ENCODE results near the gene PON2.

PON2 gene

GRCh38 chr7:95434557-95435421 lies at the start of gene PON2:
Gene PON2 (minus strand): TSS chr7:95435028. CDS start chr7:95434951, 77 bp downstream.
- peak; percentile 42 for DNase-seq (ENCODE audit: low read depth)
- in situ Hi-C loops (cut with HindIII; ENCODE audit: low sequenced_read_pairs) = no loop called here
- peak within 1 kb of the TSS; percentile 66 for H3K4me3 ChIP-seq (ENCODE audit: low read depth, low read length)
- TF ChIP-seq CTCF (IDR thresholded peaks at IDR 0.05; ENCODE audit: low read depth, low read length, missing control alignments) = no peak

- in situ Hi-C loops (cut with HindIII; ENCODE audit: low sequenced_read_pairs) = loop anchor here (25.0 kb wide), 1 partner anchor 1045 kb away; no protein-coding TSS in a partner anchor
- DNase-seq (ENCODE audit: low read depth) = no peak
- H3K4me3 ChIP-seq (ENCODE audit: low read depth, low read length) = no peak overlapping the region
- TF ChIP-seq CTCF (IDR thresholded peaks at IDR 0.05; ENCODE audit: low read depth, low read length, missing control alignments) = no peak
Measured at GRCh38 chr7:95482424-95482823, 47.6 kb upstream of the PON2 start.

GRCh38 chr7:95481271-95482165 lies 46.7 kb upstream of the PON2 start:
- in situ Hi-C loops (cut with HindIII; ENCODE audit: low sequenced_read_pairs) = loop anchor here (25.0 kb wide), 1 partner anchor 1044 kb away; no protein-coding TSS in a partner anchor
- DNase-seq (ENCODE audit: low read depth) = no peak

GRCh38 chr7:95479992-95480624 lies 45.3 kb upstream of the PON2 start:
- in situ Hi-C loops (cut with HindIII; ENCODE audit: low sequenced_read_pairs) = loop anchor here (25.0 kb wide), 1 partner anchor 1043 kb away; no protein-coding TSS in a partner anchor
- no peak for TF ChIP-seq CTCF (IDR thresholded peaks at IDR 0.05; ENCODE audit: low read depth, low read length, missing control alignments)
- no peak overlapping the region for H3K4me3 ChIP-seq (ENCODE audit: low read depth, low read length)
- DNase-seq (ENCODE audit: low read depth) = no peak

More at GRCh38 chr7:95481271-95482165, 46.7 kb upstream of the PON2 start:
- no peak overlapping the region for H3K4me3 ChIP-seq (ENCODE audit: low read depth, low read length)
- TF ChIP-seq CTCF (IDR thresholded peaks at IDR 0.05; ENCODE audit: low read depth, low read length, missing control alignments) = no peak

GRCh38 chr7:95478272-95479037 lies 43.6 kb upstream of the PON2 start:
- in situ Hi-C loops (cut with HindIII; ENCODE audit: low sequenced_read_pairs) = loop anchor here (25.0 kb wide), 1 partner anchor 1041 kb away; no protein-coding TSS in a partner anchor
- peak; percentile 67 for TF ChIP-seq CTCF (IDR thresholded peaks at IDR 0.05; ENCODE audit: low read depth, low read length, missing control alignments)
- peak; percentile 59 for DNase-seq (ENCODE audit: low read depth)
- peak overlapping the region; percentile 29 for H3K4me3 ChIP-seq (ENCODE audit: low read depth, low read length)
